WERI-Rb-1 (cell line): ENCODE results near the gene RABL6.
"Not testable (repeated sequence)": the region's sequence is repeated elsewhere in the genome, so short reads cannot be mapped to it uniquely, and the experiment has no call there.

Experiments
- DNase-seq: peaks from one replicate; pipeline ENCODE4 v3.0.0-alpha.2; 2020
- H3K27ac ChIP-seq: fragments of 250-450 bp; sonication (Bioruptor Pico); 2 replicates; pipeline ENCODE4 v1.5.1; 2020; ENCODE audit warnings: mild to moderate bottlenecking, moderate library complexity
- H3K27me3 ChIP-seq: fragments of 250-450 bp; sonication (Bioruptor Pico); 2 replicates; pipeline ENCODE4 v1.5.1; 2021; ENCODE audit warnings: mild to moderate bottlenecking, low read depth, moderate library complexity; ENCODE audit not compliant: insufficient read depth, severe bottlenecking
- H3K36me3 ChIP-seq: fragments of 250-450 bp; sonication (Bioruptor Pico); 2 replicates; pipeline ENCODE4 v1.5.1; 2020; ENCODE audit warnings: mild to moderate bottlenecking, moderate library complexity
- H3K4me3 ChIP-seq: 2 replicates; pipeline ENCODE4 v1.5.1; 2011; ENCODE audit warnings: low read depth, mild to moderate bottlenecking, control low read depth, low read length
- H3K9me3 ChIP-seq: fragments of 250-450 bp; sonication (Bioruptor Pico); 2 replicates; pipeline ENCODE4 v1.5.1; 2021; ENCODE audit warnings: mild to moderate bottlenecking, moderate library complexity; ENCODE audit not compliant: severe bottlenecking
- TF ChIP-seq, protein P1 (sequence below): IDR thresholded peaks from 2 replicates; pipeline ENCODE4 v1.5.1; 2011; ENCODE audit warnings: low read depth, mild to moderate bottlenecking, control low read depth, inconsistent platforms, low read length

Gene RABL6

DNA sequence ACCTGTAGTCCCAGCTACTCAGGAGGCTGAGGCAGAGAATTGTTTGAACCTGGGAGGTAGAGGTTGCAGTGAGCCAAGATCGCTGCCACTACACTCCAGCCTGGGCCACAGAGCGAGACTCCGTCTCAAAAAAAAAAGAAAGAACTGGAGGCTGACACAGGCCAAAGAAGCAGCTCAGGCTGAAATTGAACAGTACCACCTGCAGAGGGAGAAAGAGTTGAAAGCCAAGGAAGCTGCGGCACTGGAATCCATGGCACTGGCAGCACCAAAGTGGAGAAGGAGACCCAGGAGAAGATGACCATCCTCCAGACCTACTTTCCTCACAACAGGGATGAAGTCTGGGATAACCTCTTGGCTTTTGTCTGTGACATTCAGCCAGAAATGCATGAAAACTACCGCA lies 27.9 kb upstream of the RABL6 start:
- TF ChIP-seq, protein P1, sequence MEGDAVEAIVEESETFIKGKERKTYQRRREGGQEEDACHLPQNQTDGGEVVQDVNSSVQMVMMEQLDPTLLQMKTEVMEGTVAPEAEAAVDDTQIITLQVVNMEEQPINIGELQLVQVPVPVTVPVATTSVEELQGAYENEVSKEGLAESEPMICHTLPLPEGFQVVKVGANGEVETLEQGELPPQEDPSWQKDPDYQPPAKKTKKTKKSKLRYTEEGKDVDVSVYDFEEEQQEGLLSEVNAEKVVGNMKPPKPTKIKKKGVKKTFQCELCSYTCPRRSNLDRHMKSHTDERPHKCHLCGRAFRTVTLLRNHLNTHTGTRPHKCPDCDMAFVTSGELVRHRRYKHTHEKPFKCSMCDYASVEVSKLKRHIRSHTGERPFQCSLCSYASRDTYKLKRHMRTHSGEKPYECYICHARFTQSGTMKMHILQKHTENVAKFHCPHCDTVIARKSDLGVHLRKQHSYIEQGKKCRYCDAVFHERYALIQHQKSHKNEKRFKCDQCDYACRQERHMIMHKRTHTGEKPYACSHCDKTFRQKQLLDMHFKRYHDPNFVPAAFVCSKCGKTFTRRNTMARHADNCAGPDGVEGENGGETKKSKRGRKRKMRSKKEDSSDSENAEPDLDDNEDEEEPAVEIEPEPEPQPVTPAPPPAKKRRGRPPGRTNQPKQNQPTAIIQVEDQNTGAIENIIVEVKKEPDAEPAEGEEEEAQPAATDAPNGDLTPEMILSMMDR: peak; percentile 37
- Histone ChIP-seq H3K9me3 (peaks cover under 1% of the 10 kb centered on the region), H3K36me3 (no peaks in the 10 kb centered on the region), H3K4me3 (no peak overlapping the region), H3K27ac (no peak overlapping the region), H3K27me3 (no peaks in the 10 kb centered on the region)
- no peak for DNase-seq

DNA sequence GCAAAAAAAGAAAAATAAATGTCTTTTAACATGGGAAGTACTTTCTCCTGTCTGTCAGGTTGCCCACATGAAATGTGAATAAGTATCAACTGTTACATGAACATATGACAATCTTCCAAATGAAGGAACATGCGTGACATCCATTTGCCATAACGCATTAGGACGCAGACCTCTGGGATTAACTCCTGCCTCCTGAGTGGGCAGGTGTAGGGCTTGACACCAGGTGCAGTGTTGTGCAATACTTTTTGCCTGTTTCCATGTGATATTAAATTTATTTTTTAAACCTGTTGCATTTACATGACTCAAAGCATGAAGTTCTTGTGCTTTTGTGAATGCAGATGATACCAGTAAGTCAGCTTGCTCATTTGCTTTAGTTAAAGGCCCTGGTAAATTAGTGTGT lies 25.3 kb upstream of the RABL6 start:
- no peaks in the 10 kb centered on the region for H3K36me3 ChIP-seq
- no peak overlapping the region for H3K27ac ChIP-seq
- TF ChIP-seq, protein P1: no peak
- no peaks in the 10 kb centered on the region for H3K27me3 ChIP-seq
- no peak overlapping the region for H3K4me3 ChIP-seq
- H3K9me3 ChIP-seq: no peaks in the 10 kb centered on the region
- DNase-seq: no peak

DNA sequence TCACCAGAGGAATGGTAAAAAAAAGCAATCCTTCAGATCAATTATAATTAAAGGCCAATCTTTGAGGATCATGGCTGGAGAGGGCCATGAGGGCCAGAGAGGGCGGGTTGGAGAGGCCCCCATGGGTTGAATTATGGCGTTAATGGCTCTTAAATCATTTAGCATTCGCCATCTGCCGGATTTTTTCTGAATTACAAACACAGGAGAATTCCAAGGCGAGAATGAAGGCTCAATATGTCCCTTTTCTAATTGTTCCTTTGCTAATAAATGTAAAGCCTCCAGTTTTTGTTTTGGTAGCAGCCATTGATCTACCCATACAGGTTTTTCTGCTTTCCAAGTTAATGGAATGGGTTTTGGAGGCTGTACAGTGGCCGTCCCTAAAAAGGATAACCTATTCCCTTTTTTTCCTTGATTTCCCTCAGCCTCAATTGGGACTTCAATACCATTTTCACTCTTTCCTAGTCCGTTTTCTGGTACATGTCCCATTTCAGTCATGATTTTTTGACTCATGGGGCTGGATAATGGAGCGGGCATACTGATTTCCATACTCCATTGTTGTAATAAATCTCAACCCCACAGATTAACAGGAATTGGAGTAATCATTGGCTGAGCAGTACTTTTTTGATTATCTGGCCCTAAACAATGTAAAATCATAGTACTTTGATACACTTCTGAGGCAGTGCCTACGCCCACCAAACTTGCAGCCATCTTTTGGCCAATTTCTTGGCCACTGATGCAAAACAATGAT lies 23.3 kb upstream of the RABL6 start:
- DNase-seq: no peak
- Histone ChIP-seq H3K36me3 (no peaks in the 10 kb centered on the region), H3K4me3 (no peak overlapping the region), H3K27me3 (no peaks in the 10 kb centered on the region), H3K9me3 (no peaks in the 10 kb centered on the region), H3K27ac (peak overlapping the region; percentile 25)
- TF ChIP-seq, protein P1: no peak

DNA sequence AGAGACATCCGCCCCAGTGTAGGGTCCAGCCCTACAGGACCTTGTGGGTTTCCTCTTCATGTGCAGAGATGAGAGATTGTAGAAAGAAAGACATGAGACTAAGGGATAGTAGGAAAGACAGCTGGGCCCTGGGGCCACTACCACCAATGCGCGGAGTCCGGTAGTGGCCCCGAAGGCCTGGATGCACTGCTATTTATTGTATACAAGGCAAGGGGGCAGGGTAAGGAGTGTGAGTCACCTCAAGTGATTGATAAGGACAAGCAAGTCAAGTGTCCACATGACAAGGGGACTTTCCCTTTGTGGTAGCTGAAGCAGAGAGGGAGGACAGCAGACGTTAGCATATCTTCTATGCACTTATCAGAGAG lies 22.8 kb upstream of the RABL6 start:
- TF ChIP-seq, protein P1: no peak
- H3K27ac ChIP-seq: no peak overlapping the region

DNA sequence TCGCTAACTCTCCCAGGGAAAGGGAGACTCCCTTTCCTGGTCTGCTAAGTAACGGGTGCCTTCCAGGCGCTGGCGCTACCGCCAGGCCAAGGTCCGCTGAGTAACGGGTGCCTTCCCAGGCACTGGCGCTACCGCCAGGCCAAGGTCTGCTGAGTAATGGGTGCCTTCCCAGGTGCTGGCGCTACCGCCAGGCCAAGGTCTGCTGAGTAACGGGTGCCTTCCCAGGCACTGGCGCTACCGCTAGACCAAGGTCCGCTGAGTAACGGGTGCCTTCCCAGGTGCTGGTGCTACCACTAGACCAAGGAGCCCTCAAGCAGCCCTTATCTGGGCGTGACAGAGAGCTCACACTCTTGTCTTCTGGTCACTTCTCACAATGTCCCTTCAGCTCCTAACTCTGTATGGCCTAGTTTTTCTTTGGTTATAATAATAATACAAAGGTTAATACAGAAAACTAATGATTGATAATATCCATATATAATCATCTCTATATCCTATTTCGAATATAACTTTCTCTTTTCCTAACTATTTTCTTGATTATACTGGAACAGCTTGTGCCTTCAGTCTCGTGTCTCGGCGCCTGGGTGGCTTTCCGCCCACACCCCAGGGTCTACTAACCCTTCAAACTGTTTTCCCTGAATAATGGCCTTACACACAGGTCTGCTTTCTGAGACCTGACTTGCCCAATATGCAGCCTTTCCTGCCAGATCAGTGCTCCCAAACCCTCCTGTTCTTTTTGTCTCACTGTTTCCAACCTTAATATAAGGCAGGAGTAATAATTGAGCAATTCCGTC lies 22.0 kb upstream of the RABL6 start:
- not testable (repeated sequence) for H3K27ac ChIP-seq, H3K36me3 ChIP-seq, H3K27me3 ChIP-seq, H3K4me3 ChIP-seq, DNase-seq, H3K9me3 ChIP-seq

More for the DNA sequence above, 22.8 kb upstream of the RABL6 start:
- no peaks in the 10 kb centered on the region for H3K36me3 ChIP-seq
- H3K4me3 ChIP-seq: no peak overlapping the region
- H3K9me3 ChIP-seq: no peaks in the 10 kb centered on the region
- H3K27me3 ChIP-seq: no peaks in the 10 kb centered on the region
- DNase-seq: no peak

DNA sequence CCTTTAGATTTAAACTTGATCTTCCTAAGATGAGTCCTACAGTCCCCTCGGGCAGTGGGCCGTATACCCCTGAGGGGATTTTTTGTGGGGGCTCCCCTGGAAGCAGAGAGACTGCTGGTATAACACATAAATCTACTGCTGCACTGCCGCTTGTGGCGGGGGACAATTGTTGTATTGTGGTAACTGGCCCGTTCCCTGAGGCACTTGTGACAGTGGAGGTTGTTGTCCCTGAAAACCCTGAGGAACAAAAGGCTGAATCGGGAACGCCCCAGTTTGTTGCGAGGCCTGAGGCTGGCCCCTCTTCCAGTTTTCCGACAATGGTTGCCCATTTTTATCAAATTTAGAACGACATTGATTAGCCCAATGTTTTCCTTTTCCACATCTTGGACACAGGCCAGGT lies 21.3 kb upstream of the RABL6 start:
- Histone ChIP-seq H3K27ac (no peak overlapping the region), H3K4me3 (no peak overlapping the region), H3K36me3 (no peaks in the 10 kb centered on the region), H3K9me3 (no peaks in the 10 kb centered on the region), H3K27me3 (no peaks in the 10 kb centered on the region)
- DNase-seq: no peak
- TF ChIP-seq, protein P1: no peak

DNA sequence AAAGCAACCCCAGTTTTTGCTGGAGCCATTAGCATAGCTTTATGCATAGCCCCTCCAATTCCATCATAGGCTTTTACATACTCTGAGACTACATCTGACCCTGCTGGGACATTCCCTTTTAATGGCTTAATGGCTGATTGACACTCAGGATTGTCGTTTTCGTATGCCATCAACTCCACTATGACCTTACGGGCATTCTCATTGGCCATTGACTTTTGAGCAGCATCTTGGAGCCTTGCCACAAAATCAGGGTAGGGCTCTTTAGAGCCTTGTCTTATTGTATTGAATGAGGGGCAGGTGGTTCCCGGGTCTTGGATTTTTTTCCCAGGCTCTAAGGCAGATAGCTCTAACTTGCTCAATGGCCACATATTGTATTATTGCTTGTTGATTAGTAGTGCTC lies 20.8 kb upstream of the RABL6 start:
- DNase-seq, H3K36me3 ChIP-seq, H3K27ac ChIP-seq: not testable (repeated sequence)

More for the DNA sequence above, 20.8 kb upstream of the RABL6 start:
- H3K27me3 ChIP-seq, H3K4me3 ChIP-seq, H3K9me3 ChIP-seq: not testable (repeated sequence)
